Measurements from ENCODE around the gene SNAPC5. TPM values are rescaled to one million over a fixed set of nuclear protein-coding genes. Genes with fewer than 3 reads are reported as not detected.
A peak's percentile ranks its signal among the peaks of the same experiment; 100 is the strongest.

SNAPC5 gene, protein sequence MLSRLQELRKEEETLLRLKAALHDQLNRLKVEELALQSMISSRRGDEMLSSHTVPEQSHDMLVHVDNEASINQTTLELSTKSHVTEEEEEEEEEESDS
- total RNA-seq: 30.2 TPM
- polyA plus RNA-seq: 39.9 TPM
- long read RNA-seq, donor 1, partial matches to known transcripts: 0 of 3 reads
- long read RNA-seq, donor 1, other reads (novel, unspliced or antisense): 0 of 3 reads
- long read RNA-seq, donor 2: 0 reads
- long read RNA-seq, donor 3, transcript SNAPC5-201 (2 exons, 794 nt): minor isoform, 6 of 29 reads
- long read RNA-seq, donor 3, transcript SNAPC5-202 (3 exons, 1,002 nt): major isoform, 22 of 29 reads
- long read RNA-seq, donor 3, partial matches to known transcripts: 0 of 29 reads
- long read RNA-seq, donor 3, other reads (novel, unspliced or antisense): 0 of 29 reads
- long read RNA-seq, donor 4, transcript SNAPC5-202 (3 exons, 1,002 nt): major isoform, 8 of 13 reads
- long read RNA-seq, donor 4, partial matches to known transcripts: 0 of 13 reads
- long read RNA-seq, donor 4, other reads (novel, unspliced or antisense): 0 of 13 reads
- long read RNA-seq, donor 5, transcript SNAPC5-202 (3 exons, 1,002 nt): major isoform, 15 of 20 reads
- long read RNA-seq, donor 5, partial matches to known transcripts: 0 of 20 reads
- long read RNA-seq, donor 5, other reads (novel, unspliced or antisense): 0 of 20 reads
- long read RNA-seq, donor 6, transcript SNAPC5-202 (3 exons, 1,002 nt): major isoform, 14 of 15 reads
- long read RNA-seq, donor 6, partial matches to known transcripts: 0 of 15 reads
- long read RNA-seq, donor 6, other reads (novel, unspliced or antisense): 0 of 15 reads
- long read RNA-seq, donor 7, transcript SNAPC5-202 (3 exons, 1,002 nt): major isoform, 13 of 16 reads
- long read RNA-seq, donor 7, partial matches to known transcripts: 0 of 16 reads
- long read RNA-seq, donor 7, other reads (novel, unspliced or antisense): 0 of 16 reads
- long read RNA-seq, donor 8, partial matches to known transcripts: 0 of 6 reads
- long read RNA-seq, donor 8, other reads (novel, unspliced or antisense): 0 of 6 reads
- long read RNA-seq, donor 9, transcript SNAPC5-202 (3 exons, 1,002 nt): major isoform, 8 of 11 reads
- long read RNA-seq, donor 9, partial matches to known transcripts: 0 of 11 reads
- long read RNA-seq, donor 9, other reads (novel, unspliced or antisense): 0 of 11 reads
- long read RNA-seq, donor 10, transcript SNAPC5-202 (3 exons, 1,002 nt): major isoform, 11 of 16 reads
- long read RNA-seq, donor 10, partial matches to known transcripts: 0 of 16 reads
- long read RNA-seq, donor 10, other reads (novel, unspliced or antisense): 0 of 16 reads

DNA sequence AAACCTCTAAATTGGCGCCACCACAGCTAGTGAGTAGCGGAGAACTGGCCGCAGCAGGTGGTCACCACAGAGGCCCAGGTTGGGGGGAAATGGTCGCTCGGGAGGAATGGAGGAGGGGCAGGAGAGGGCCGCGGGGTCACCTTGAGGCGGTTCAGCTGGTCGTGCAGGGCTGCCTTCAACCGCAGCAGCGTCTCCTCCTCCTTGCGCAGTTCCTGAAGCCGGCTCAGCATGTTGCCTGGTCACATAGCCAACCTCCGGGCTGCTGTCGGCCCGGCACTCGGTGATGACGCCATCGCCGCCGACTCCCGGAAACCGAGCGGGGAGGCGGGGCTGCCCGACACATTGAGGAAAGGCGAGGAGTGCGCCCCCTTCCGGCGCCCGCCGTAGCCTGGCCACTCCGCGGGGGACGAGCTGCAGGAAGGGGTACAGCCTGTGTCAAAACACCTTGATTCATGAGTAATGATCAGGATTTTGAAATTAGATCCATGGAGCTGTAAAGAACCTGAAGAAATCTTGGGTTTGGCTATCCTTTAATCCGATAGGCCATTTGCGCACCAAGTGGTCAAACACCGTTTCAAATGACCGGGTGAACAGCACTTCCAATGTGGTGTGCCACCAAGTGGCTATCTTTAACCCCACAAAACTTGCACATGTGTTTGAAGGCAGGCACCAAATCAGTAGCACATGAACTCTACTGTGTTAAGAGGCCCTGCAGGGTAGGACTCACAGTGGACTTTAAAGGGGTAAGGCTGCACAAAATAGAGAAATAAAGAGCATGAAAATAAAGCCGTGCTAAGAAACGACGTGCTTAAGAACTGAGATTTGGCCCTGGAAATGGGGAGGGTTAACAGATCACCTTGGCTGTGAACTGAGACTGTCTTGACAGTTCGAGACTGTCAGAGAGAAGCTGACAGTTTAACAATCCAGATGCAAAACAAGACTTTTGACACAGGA is at the start of gene SNAPC5:
SNAPC5 (minus strand) TSS at position 261 of the 954 bp plus-strand sequence; CDS start at position 230, 31 bp downstream.
- Histone ChIP-seq H3K4me3 (ENCODE audit: low read length in 2 of 2) (peak within 1 kb of the TSS; percentile 85 to 93), H3K4me1 (ENCODE audit: control insufficient read depth in 2 of 2, insufficient read depth in 2 of 2, low read length in 2 of 2) (peaks cover 5 to 19% of the 10 kb centered on the region in 2 donors), H3K9me3 (ENCODE audit: control insufficient read depth in 2 of 2, insufficient read depth in 1 of 2, low read length in 1 of 2) (no peaks in the 10 kb centered on the region), H3K27ac (ENCODE audit: low read depth in 1 of 2, low read length in 1 of 2) (peak within 1 kb of the TSS; percentile 82 to 94), H3K27me3 (ENCODE audit: control insufficient read depth in 2 of 2, insufficient read depth in 1 of 2, low read length in 1 of 2) (no peaks in the 10 kb centered on the region), H3K36me3 (ENCODE audit: control insufficient read depth in 2 of 2, insufficient read depth in 2 of 2, low read length in 1 of 2) (peaks cover 36 to 74% of the 10 kb centered on the region in 2 donors)
- WGBS: 16% methylated on average over 43 of the region's 43 CpGs
- peak; percentile 79 to 96 (median 94) for DNase-seq (ENCODE audit: low read depth in 6 of 9, low spot score in 9 of 9)

DNA sequence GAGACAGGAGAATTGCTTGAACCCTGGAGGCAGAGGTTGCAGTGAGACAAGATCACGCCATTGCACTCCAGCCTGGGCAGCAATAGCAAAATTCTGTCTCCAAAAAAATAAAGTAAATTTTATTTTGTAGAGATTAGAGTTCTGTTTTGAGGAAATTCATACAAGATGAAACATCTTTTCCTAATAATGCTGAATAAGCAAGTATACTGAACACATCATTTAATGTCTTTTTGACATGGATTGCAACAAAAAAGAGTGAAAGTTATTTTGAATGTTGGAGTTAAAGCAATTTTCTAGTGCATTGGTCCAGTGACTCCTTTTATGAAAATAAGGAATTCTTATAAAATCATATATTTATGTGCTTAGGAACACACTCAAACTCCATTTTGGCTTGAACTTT is 47.7 kb upstream of the SNAPC5 start:
- H3K4me1 ChIP-seq (ENCODE audit: control insufficient read depth in 2 of 2, insufficient read depth in 2 of 2, low read length in 2 of 2): no peaks in the 10 kb centered on the region

DNA sequence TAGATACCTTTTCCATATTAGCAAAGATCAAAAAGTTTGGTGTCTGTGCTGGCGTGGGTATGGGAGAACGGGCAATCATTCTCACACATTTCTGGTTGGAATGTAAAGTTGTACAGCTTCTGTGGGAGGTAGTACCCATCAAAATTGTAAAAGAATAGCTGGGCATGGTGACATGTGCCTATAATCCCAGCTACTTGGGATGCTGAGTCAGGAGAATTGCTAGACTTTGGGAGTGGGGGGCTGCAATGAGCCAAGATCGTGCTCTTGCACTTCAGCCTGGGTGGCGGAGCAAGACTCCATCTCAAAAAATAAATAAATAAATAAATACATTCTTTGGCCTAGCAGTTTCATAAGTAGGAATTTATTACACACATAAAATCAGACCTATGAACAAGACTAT is 45.3 kb upstream of the SNAPC5 start:
- H3K36me3 ChIP-seq (ENCODE audit: control insufficient read depth in 2 of 2, insufficient read depth in 2 of 2, low read length in 1 of 2): peaks cover 13 to 16% of the 10 kb centered on the region in 2 donors
- H3K27ac ChIP-seq (ENCODE audit: low read depth in 1 of 2, low read length in 1 of 2): no peak overlapping the region
- no peaks in the 10 kb centered on the region for H3K9me3 ChIP-seq (ENCODE audit: control insufficient read depth in 2 of 2, insufficient read depth in 1 of 2, low read length in 1 of 2)
- no peak for DNase-seq (ENCODE audit: low read depth in 6 of 9, low spot score in 9 of 9)
- no peaks in the 10 kb centered on the region for H3K4me1 ChIP-seq (ENCODE audit: control insufficient read depth in 2 of 2, insufficient read depth in 2 of 2, low read length in 2 of 2)
- no peaks in the 10 kb centered on the region for H3K27me3 ChIP-seq (ENCODE audit: control insufficient read depth in 2 of 2, insufficient read depth in 1 of 2, low read length in 1 of 2)
- WGBS: 98% methylated on average over 4 of the region's 4 CpGs
- no peak overlapping the region for H3K4me3 ChIP-seq (ENCODE audit: low read length in 2 of 2)

More for the DNA sequence above, 47.7 kb upstream of the SNAPC5 start:
- Histone ChIP-seq H3K36me3 (ENCODE audit: control insufficient read depth in 2 of 2, insufficient read depth in 2 of 2, low read length in 1 of 2) (peaks cover 2 to 8% of the 10 kb centered on the region in 2 donors), H3K9me3 (ENCODE audit: control insufficient read depth in 2 of 2, insufficient read depth in 1 of 2, low read length in 1 of 2) (no peaks in the 10 kb centered on the region), H3K4me3 (ENCODE audit: low read length in 2 of 2) (no peak overlapping the region), H3K27ac (ENCODE audit: low read depth in 1 of 2, low read length in 1 of 2) (no peak overlapping the region), H3K27me3 (ENCODE audit: control insufficient read depth in 2 of 2, insufficient read depth in 1 of 2, low read length in 1 of 2) (no peaks in the 10 kb centered on the region)
- no peak for DNase-seq (ENCODE audit: low read depth in 6 of 9, low spot score in 9 of 9)
- WGBS: 98% methylated on average over 1 of the region's 1 CpG

DNA sequence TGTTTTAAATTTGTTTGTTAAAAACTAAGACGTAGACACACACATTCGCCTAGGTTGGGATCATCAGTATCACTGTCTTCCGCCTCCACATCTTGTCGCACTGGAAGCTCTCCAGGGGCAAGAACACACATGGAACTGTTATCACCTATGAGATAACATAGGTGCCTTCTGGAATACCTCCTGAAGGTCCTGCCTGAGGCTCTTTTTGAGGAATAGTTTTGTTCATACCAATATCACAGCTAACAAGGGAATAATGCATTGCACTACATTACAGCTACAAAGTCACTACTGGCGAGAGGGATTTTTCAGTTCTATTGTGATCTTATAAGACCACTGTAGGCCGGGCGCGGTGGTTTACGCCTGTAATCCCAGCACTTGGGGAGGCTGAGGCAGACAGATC is 37.5 kb upstream of the SNAPC5 start:
- WGBS: 91% methylated on average over 9 of the region's 9 CpGs
- no peaks in the 10 kb centered on the region for H3K9me3 ChIP-seq (ENCODE audit: control insufficient read depth in 2 of 2, insufficient read depth in 1 of 2, low read length in 1 of 2)
- H3K27ac ChIP-seq (ENCODE audit: low read depth in 1 of 2, low read length in 1 of 2): no peak overlapping the region
- H3K36me3 ChIP-seq (ENCODE audit: control insufficient read depth in 2 of 2, insufficient read depth in 2 of 2, low read length in 1 of 2): peaks cover 20 to 34% of the 10 kb centered on the region in 2 donors
- H3K4me3 ChIP-seq (ENCODE audit: low read length in 2 of 2): no peak overlapping the region
- no peaks in the 10 kb centered on the region for H3K27me3 ChIP-seq (ENCODE audit: control insufficient read depth in 2 of 2, insufficient read depth in 1 of 2, low read length in 1 of 2)
- no peaks in the 10 kb centered on the region for H3K4me1 ChIP-seq (ENCODE audit: control insufficient read depth in 2 of 2, insufficient read depth in 2 of 2, low read length in 2 of 2)
- DNase-seq (ENCODE audit: low read depth in 6 of 9, low spot score in 9 of 9): no peak

DNA sequence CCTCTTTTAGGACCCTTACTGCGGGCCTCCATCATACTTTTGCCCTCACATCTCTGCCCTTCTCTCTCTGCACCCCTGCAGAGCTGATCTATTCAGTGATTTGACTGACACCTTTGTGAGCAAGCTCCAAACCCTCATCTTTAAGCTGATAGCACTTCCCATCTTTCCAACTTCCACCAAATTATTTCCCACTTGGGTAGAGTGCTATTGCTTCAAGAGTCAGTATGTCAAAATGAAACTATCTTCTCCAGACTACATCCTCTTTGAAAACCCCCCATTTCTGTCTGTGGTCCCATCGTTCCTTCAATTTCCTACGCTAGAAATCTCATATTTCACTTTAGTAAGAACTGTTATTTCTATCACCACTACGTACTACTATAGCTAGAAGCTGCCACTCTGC is 27.3 kb upstream of the SNAPC5 start:
- Histone ChIP-seq H3K4me3 (ENCODE audit: low read length in 2 of 2) (no peak overlapping the region), H3K9me3 (ENCODE audit: control insufficient read depth in 2 of 2, insufficient read depth in 1 of 2, low read length in 1 of 2) (no peaks in the 10 kb centered on the region), H3K27me3 (ENCODE audit: control insufficient read depth in 2 of 2, insufficient read depth in 1 of 2, low read length in 1 of 2) (no peaks in the 10 kb centered on the region), H3K4me1 (ENCODE audit: control insufficient read depth in 2 of 2, insufficient read depth in 2 of 2, low read length in 2 of 2) (no peaks in the 10 kb centered on the region), H3K27ac (ENCODE audit: low read depth in 1 of 2, low read length in 1 of 2) (no peak overlapping the region), H3K36me3 (ENCODE audit: control insufficient read depth in 2 of 2, insufficient read depth in 2 of 2, low read length in 1 of 2) (peaks cover 14 to 49% of the 10 kb centered on the region in 2 donors)
- DNase-seq (ENCODE audit: low read depth in 6 of 9, low spot score in 9 of 9): no peak
- 96% methylated on average over 4 of the region's 4 CpGs for WGBS

DNA sequence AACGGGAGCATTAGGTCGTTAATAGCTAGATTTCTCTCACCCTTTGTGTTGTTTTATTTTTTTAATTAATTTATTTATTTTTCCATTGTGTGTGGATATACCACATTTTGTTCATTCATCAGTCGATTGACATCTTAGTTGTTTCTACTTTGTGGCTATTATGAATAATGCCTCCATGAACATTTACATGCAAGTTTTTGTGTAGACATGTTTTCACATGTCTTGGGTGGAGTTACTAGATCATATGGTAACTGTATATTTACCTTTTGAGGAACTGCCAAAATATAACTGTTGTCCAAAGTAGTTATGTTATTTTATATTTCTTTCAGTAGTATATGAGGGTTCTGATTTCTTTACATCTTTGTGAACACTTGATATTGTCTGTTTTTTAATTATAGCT is 26.4 kb upstream of the SNAPC5 start:
- DNase-seq (ENCODE audit: low read depth in 6 of 9, low spot score in 9 of 9): no peak
- 98% methylated on average over 3 of the region's 3 CpGs for WGBS
- no peaks in the 10 kb centered on the region for H3K4me1 ChIP-seq (ENCODE audit: control insufficient read depth in 2 of 2, insufficient read depth in 2 of 2, low read length in 2 of 2)
- no peaks in the 10 kb centered on the region for H3K27me3 ChIP-seq (ENCODE audit: control insufficient read depth in 2 of 2, insufficient read depth in 1 of 2, low read length in 1 of 2)
- H3K9me3 ChIP-seq (ENCODE audit: control insufficient read depth in 2 of 2, insufficient read depth in 1 of 2, low read length in 1 of 2): no peaks in the 10 kb centered on the region
- H3K27ac ChIP-seq (ENCODE audit: low read depth in 1 of 2, low read length in 1 of 2): no peak overlapping the region
- peaks cover 16 to 46% of the 10 kb centered on the region in 2 donors for H3K36me3 ChIP-seq (ENCODE audit: control insufficient read depth in 2 of 2, insufficient read depth in 2 of 2, low read length in 1 of 2)
- no peak overlapping the region for H3K4me3 ChIP-seq (ENCODE audit: low read length in 2 of 2)

DNA sequence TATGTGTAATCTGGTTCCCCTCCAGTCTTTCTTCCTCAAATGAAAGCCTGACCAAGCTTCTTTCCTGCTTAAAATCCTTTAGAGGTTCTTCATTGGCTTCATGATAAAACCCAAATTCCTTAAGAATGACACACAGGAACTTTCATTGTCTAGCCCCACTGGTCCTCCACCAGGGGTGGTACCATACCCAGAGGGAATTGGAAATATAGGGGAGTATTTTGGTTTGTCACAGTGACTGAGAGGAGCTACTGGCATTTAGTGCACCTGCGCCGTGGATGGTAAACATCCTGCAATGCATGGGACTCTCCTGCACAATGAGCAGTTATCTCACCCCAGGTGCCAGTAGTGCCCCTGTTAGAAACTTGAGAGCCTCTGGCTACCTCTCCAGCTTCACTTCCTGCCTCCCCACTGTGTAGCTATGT is 18.4 kb upstream of the SNAPC5 start:
- 99% methylated on average over 2 of the region's 2 CpGs for WGBS
- Histone ChIP-seq H3K4me3 (ENCODE audit: low read length in 2 of 2) (no peak overlapping the region), H3K27me3 (ENCODE audit: control insufficient read depth in 2 of 2, insufficient read depth in 1 of 2, low read length in 1 of 2) (no peaks in the 10 kb centered on the region), H3K27ac (ENCODE audit: low read depth in 1 of 2, low read length in 1 of 2) (peak overlapping the region in 1 of 2 donors; percentile 5), H3K9me3 (ENCODE audit: control insufficient read depth in 2 of 2, insufficient read depth in 1 of 2, low read length in 1 of 2) (no peaks in the 10 kb centered on the region), H3K4me1 (ENCODE audit: control insufficient read depth in 2 of 2, insufficient read depth in 2 of 2, low read length in 2 of 2) (peaks cover 0 to 4% of the 10 kb centered on the region in 2 donors), H3K36me3 (ENCODE audit: control insufficient read depth in 2 of 2, insufficient read depth in 2 of 2, low read length in 1 of 2) (peaks cover 26 to 35% of the 10 kb centered on the region in 2 donors)
- DNase-seq (ENCODE audit: low read depth in 6 of 9, low spot score in 9 of 9): no peak

DNA sequence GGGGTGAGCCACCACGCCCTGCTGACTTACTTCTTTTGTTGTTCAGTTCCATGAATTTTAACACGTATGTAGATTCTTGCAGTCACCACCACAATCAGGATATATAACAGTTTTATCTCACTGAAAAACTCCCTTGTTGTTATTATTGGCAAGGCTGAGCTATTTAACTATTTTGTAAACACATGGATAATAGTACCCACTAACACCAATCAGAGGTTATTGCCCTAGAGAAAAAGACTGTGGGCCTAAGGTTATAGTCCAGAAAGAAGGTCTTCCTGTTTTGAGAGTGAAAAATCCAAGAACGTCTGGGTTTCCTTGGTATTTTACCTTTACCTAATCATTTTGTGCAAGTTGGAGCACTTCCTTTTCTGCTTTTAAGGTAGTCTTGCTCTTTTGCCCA is 17.0 kb upstream of the SNAPC5 start:
- H3K4me3 ChIP-seq (ENCODE audit: low read length in 2 of 2): no peak overlapping the region
- H3K36me3 ChIP-seq (ENCODE audit: control insufficient read depth in 2 of 2, insufficient read depth in 2 of 2, low read length in 1 of 2): peaks cover 24 to 30% of the 10 kb centered on the region in 2 donors
- no peaks in the 10 kb centered on the region for H3K27me3 ChIP-seq (ENCODE audit: control insufficient read depth in 2 of 2, insufficient read depth in 1 of 2, low read length in 1 of 2)
- H3K4me1 ChIP-seq (ENCODE audit: control insufficient read depth in 2 of 2, insufficient read depth in 2 of 2, low read length in 2 of 2): peaks cover 0 to 4% of the 10 kb centered on the region in 2 donors
- no peak overlapping the region for H3K27ac ChIP-seq (ENCODE audit: low read depth in 1 of 2, low read length in 1 of 2)
- WGBS: 95% methylated on average over 3 of the region's 3 CpGs
- no peak for DNase-seq (ENCODE audit: low read depth in 6 of 9, low spot score in 9 of 9)
- H3K9me3 ChIP-seq (ENCODE audit: control insufficient read depth in 2 of 2, insufficient read depth in 1 of 2, low read length in 1 of 2): no peaks in the 10 kb centered on the region
